HK-2 (cell line): Measurements from ENCODE around the gene ACOX2.

Source experiments
- DNase-seq: peaks from one replicate; pipeline ENCODE4 v3.0.0-alpha.2; 2018; ENCODE audit not compliant: unreplicated experiment

Gene ACOX2

DNA sequence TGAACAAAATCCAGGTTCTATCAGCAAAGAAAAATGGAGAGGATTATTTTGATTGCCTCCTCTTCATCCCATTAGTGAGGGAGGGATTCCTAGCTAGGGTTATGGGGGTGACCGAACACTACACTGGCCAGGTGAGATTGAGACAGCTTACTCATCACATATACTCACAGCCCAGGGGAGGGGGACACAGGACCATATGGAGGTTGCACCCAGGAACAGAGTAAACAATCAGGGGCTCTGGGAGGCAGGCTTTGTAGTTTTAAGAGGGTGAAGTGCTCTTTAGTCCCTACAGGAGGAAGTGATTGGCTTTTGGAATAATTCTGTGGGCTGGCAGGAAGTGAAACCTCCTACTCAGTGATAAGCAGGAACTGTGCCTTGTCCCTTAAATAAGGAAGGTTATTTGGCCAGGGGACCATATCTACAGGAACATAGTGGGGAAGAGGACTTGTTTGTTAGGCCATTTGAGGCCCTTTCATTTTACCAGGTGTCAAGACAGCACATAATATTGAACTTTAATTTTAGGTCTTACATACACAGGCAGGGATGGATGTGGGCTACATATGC lies 62.6 kb downstream of the ACOX2 start:
- DNase-seq: no peak

GRCh38 chr3:58473275-58473674 lies 63.7 kb downstream of the ACOX2 start:
- no peak for DNase-seq

- DNase-seq: peak; percentile 45
Observed at GRCh38 chr3:58471025-58471887, 65.7 kb downstream of the ACOX2 start.

GRCh38 chr3:58470363-58471024 lies 66.5 kb downstream of the ACOX2 start:
- DNase-seq: no peak

GRCh38 chr3:58469096-58469495 lies 67.9 kb downstream of the ACOX2 start:
- no peak for DNase-seq

GRCh38 chr3:58466899-58467563 lies 70.0 kb downstream of the ACOX2 start:
- DNase-seq: no peak

DNA sequence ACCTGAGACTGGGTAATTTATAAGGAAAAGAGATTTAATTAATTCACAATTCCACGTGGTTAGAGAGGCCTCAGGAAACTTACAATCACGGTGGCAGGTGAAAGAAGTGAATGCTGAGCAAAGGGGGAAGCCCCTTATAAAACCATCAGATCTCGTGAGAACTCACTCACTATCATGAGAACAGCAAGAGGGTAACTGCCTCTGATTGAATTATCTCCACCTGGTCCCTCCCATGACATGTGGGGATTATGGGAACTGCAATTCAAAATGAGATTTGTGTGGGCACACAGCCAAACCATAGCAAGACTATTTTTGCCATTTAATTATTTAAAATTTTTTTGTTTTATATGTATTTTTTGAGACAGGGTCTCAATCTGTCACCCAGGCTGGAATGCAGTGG lies 72.1 kb downstream of the ACOX2 start:
- no peak for DNase-seq

GRCh38 chr3:58463942-58464271 lies 73.1 kb downstream of the ACOX2 start:
- no peak for DNase-seq

GRCh38 chr3:58463181-58463941 lies 73.6 kb downstream of the ACOX2 start:
- peak; percentile 72 for DNase-seq

- no peak for DNase-seq
Observed at GRCh38 chr3:58462829-58463180, 74.2 kb downstream of the ACOX2 start.

- DNase-seq: no peak
Observed at GRCh38 chr3:58459160-58459559, 77.8 kb downstream of the ACOX2 start.
